Sigmoid colon (tissue), 7 donors: Measurements from ENCODE around the gene TMC2. TPM values are rescaled to one million over a fixed set of nuclear protein-coding genes. Genes with fewer than 3 reads are reported as not detected.
A peak's percentile ranks its signal among the peaks of the same experiment; 100 is the strongest.

Experiments
- DNase-seq: peaks from one replicate; pipeline ENCODE4 v3.0.0-alpha.2; 2019
- H3K27ac ChIP-seq, 4 donors: fragments of 200-600 bp; sonication (generic); one replicate each; pipeline ENCODE4 v1.5.1; 2016 to 2019; ENCODE audit warnings: mild to moderate bottlenecking in 1 of 4
- H3K27me3 ChIP-seq, 3 donors: fragments of 200-600 bp; sonication (generic); one replicate each; pipeline ENCODE4 v1.5.1; 2019; ENCODE audit warnings: mild to moderate bottlenecking in 1 of 3
- H3K36me3 ChIP-seq, 4 donors: fragments of 200-600 bp; sonication (generic); one replicate each; pipeline ENCODE4 v1.5.1; 2016 to 2019
- H3K4me1 ChIP-seq, 4 donors: fragments of 200-600 bp; sonication (generic); one replicate each; pipeline ENCODE4 v1.5.1; 2017 to 2019
- H3K4me3 ChIP-seq, 4 donors: fragments of 200-600 bp; sonication (generic); one replicate each; pipeline ENCODE4 v1.5.1; 2017 to 2019; ENCODE audit warnings: mild to moderate bottlenecking in 2 of 4, moderate library complexity in 1 of 4
- H3K9me3 ChIP-seq, 4 donors: fragments of 200-600 bp in 3 of 4; sonication (generic) in 3 of 4; one replicate each; pipeline versions ENCODE4 v1.5.1 to v1.6.1; 2013 to 2019
- CTCF ChIP-seq, 4 experiments: fragments of 450-650 bp in 3 of 4; fragments of 200-600 bp in 1 of 4; IDR thresholded peaks; one replicate each; pipeline ENCODE4 v1.5.1; 2016 to 2019; ENCODE audit warnings: antibody characterized with exemption in 4 of 4, mild to moderate bottlenecking in 3 of 4, moderate library complexity in 2 of 4
- EP300 ChIP-seq, 4 donors: sonication (generic); formaldehyde crosslinking; IDR thresholded peaks; one replicate each; pipeline ENCODE4 v1.6.1; 2017; ENCODE audit warnings: antibody characterized with exemption in 4 of 4
- POLR2A ChIP-seq, 2 donors: fragments of 450-650 bp; IDR thresholded peaks; one replicate each; pipeline ENCODE4 v1.6.1; 2016; ENCODE audit warnings: antibody characterized with exemption in 2 of 2, mild to moderate bottlenecking in 2 of 2, moderate library complexity in 2 of 2
- POLR2AphosphoS5 ChIP-seq, 4 donors: sonication (generic); formaldehyde crosslinking; IDR thresholded peaks; one replicate each; pipeline ENCODE4 v1.6.1; 2017; ENCODE audit warnings: antibody characterized with exemption in 4 of 4
- whole genome bisulfite sequencing, 2 donors: extraction: QIAGEN DNeasy Blood & Tissue Kit; methylation state at CpG; one replicate each; pipeline ENCODE4 v1.1.7; 2013; 5-methylcytosine and 5-hydroxymethylcytosine counted together
- intact Hi-C: fragments of 100-400 bp; cut with DNase I; formaldehyde crosslinking; loops from one replicate; pipeline ENCODE4 v1.15.1; 2023
- polyA plus RNA-seq, 3 donors: library from polyadenylated mRNA; stranded (reverse); fragments of 200-250 nt; gene quantifications; one replicate each; pipeline ENCODE4 v1.2.3, GENCODE V29; 2013
- total RNA-seq, 4 donors: library from RNA; depleted of rRNA; stranded (reverse); fragments of >200 nt; gene quantifications; one replicate each; pipeline ENCODE4 v1.1.0, GENCODE V29; 2016
- donor health status: healthy with polysubstance abuse.
- donor health status: Bipolar disorder and iron deficiency.
- donor health status: healthy.

TMC2 gene
- total and polyA plus RNA-seq, 7 donors, result 0.19 to 0.60 (median 0.28) TPM; not detected in 4

GRCh38 chr20:2652724-2653555 lies 116.6 kb downstream of the TMC2 start:
- TF ChIP-seq POLR2AphosphoS5 (IDR thresholded peaks at IDR 0.05) (no peak), CTCF (IDR thresholded peaks at IDR 0.05) (no peak), POLR2A (IDR thresholded peaks at IDR 0.05) (no peak), EP300 (IDR thresholded peaks at IDR 0.05) (no peak)
- Histone ChIP-seq H3K36me3 (peaks cover 30 to 42% (median 35%) of the 10 kb centered on the region in 4 donors), H3K27me3 (no peaks in the 10 kb centered on the region), H3K9me3 (no peaks in the 10 kb centered on the region), H3K27ac (peak overlapping the region; percentile 87 to 96 (median 92)), H3K4me1 (peaks cover 0 to 31% (median 21%) of the 10 kb centered on the region in 4 donors), H3K4me3 (peak overlapping the region; percentile 67 to 97 (median 90))
- WGBS, 2 donors, result 0% methylated on average over 56 of the region's 56 CpGs
- DNase-seq, result no peak
- intact Hi-C loops, result loop anchor here (1.0 to 5.0 kb wide), 6 partner anchors 10 to 551 kb away; partner anchors contain the start of genes MRPS26, SNRPB, STK35 and ZNF343

GRCh38 chr20:2653556-2654383 lies 117.4 kb downstream of the TMC2 start:
- no peaks in the 10 kb centered on the region for H3K9me3 ChIP-seq
- intact Hi-C loops, result loop anchor here (5.0 kb wide), 4 partner anchors 146 to 551 kb away; partner anchors contain the start of genes MRPS26, SNRPB, STK35 and ZNF343
- no peaks in the 10 kb centered on the region for H3K27me3 ChIP-seq
- H3K4me1 ChIP-seq, result peaks cover 0 to 31% (median 21%) of the 10 kb centered on the region in 4 donors
- TF ChIP-seq POLR2AphosphoS5 (IDR thresholded peaks at IDR 0.05), result no peak
- TF ChIP-seq POLR2A (IDR thresholded peaks at IDR 0.05), result no peak
- TF ChIP-seq EP300 (IDR thresholded peaks at IDR 0.05), result no peak
- no peak for TF ChIP-seq CTCF (IDR thresholded peaks at IDR 0.05)
- 14 to 33% methylated on average over 24 of the region's 24 CpGs for WGBS, 2 donors
- H3K4me3 ChIP-seq, result peak overlapping the region; percentile 67 to 97 (median 90)
- DNase-seq, result no peak
- peaks cover 38 to 50% (median 44%) of the 10 kb centered on the region in 4 donors for H3K36me3 ChIP-seq
- peak overlapping the region in 3 of 4 donors; percentile 87 to 96 (median 91) for H3K27ac ChIP-seq

- H3K27me3 ChIP-seq, result no peaks in the 10 kb centered on the region
- no peak overlapping the region for H3K27ac ChIP-seq
- DNase-seq, result no peak
- H3K4me1 ChIP-seq, result peaks cover 0 to 31% (median 21%) of the 10 kb centered on the region in 4 donors
- TF ChIP-seq EP300 (IDR thresholded peaks at IDR 0.05), result no peak
- H3K4me3 ChIP-seq, result no peak overlapping the region
- H3K9me3 ChIP-seq, result no peaks in the 10 kb centered on the region
- WGBS, 2 donors, result 75 to 82% methylated on average over 9 of the region's 9 CpGs
- intact Hi-C loops, result loop anchor here (5.0 kb wide), 4 partner anchors 147 to 552 kb away; partner anchors contain the start of genes MRPS26, SNRPB, STK35 and ZNF343
- peaks cover 44 to 57% (median 50%) of the 10 kb centered on the region in 4 donors for H3K36me3 ChIP-seq
Observed at GRCh38 chr20:2654384-2654822, 118.0 kb downstream of the TMC2 start.

DNA sequence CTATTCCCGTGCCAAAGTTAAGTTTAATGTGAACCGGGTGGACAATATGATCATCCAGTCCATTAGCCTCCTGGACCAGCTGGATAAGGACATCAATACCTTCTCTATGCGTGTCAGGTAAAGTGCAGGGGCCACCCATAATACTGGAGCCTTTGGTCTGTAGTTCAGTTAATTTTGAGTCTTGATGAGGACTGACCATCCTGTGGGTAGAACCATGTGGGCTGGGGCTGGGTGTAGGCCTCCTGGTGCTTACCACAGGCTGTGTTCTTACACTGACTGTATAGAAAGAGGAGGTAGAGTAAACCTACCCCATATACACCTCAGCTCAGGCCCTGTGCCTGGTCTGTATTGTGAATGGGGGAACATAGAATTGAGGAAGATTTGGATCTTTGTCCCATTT lies 118.5 kb downstream of the TMC2 start:
- H3K36me3 ChIP-seq, result peaks cover 48 to 61% (median 53%) of the 10 kb centered on the region in 4 donors
- no peaks in the 10 kb centered on the region for H3K27me3 ChIP-seq
- TF ChIP-seq CTCF (IDR thresholded peaks at IDR 0.05) (no peak), POLR2A (IDR thresholded peaks at IDR 0.05) (no peak), EP300 (IDR thresholded peaks at IDR 0.05) (no peak), POLR2AphosphoS5 (IDR thresholded peaks at IDR 0.05) (no peak)
- DNase-seq, result no peak
- H3K4me1 ChIP-seq, result peaks cover 0 to 31% (median 21%) of the 10 kb centered on the region in 4 donors
- H3K4me3 ChIP-seq, result no peak overlapping the region
- WGBS, 2 donors, result 75 to 94% methylated on average over 3 of the region's 3 CpGs
- intact Hi-C loops, result loop anchor here (5.0 kb wide), 4 partner anchors 148 to 553 kb away; partner anchors contain the start of genes MRPS26, SNRPB, STK35 and ZNF343
- H3K9me3 ChIP-seq, result no peaks in the 10 kb centered on the region
- no peak overlapping the region for H3K27ac ChIP-seq
